LNCAP (cell line): Measurements from ENCODE around the gene NLGN3.

Source experiments
- CTCF ChIP-seq: fragments of 450-650 bp; IDR thresholded peaks from 2 replicates; pipeline ENCODE4 v1.5.1; 2017; ENCODE audit warnings: mild to moderate bottlenecking

NLGN3 gene

GRCh38 chrX:71151366-71151765 lies 6.7 kb downstream of the NLGN3 start:
- TF ChIP-seq CTCF, result no peak

- TF ChIP-seq CTCF, result no peak
Measured at GRCh38 chrX:71154196-71154595, 9.6 kb downstream of the NLGN3 start.

GRCh38 chrX:71154641-71155040 lies 10.0 kb downstream of the NLGN3 start:
- no peak for TF ChIP-seq CTCF

- TF ChIP-seq CTCF, result no peak
Measured at GRCh38 chrX:71158603-71159002, 14.0 kb downstream of the NLGN3 start.

- TF ChIP-seq CTCF, result no peak
Measured at GRCh38 chrX:71159335-71159734, 14.7 kb downstream of the NLGN3 start.

- no peak for TF ChIP-seq CTCF
Measured at GRCh38 chrX:71160475-71160874, 15.8 kb downstream of the NLGN3 start.

GRCh38 chrX:71162981-71163380 lies 18.3 kb downstream of the NLGN3 start:
- TF ChIP-seq CTCF, result no peak

GRCh38 chrX:71164071-71164470 lies 19.4 kb downstream of the NLGN3 start:
- TF ChIP-seq CTCF, result no peak
